ENCODE measurements around the gene ALG14.

Gene ALG14

GRCh38 chr1:94979656-94980581 is 92.8 kb downstream of the ALG14 start:
- no peak for DNase-seq

GRCh38 chr1:94979131-94979530 is 93.6 kb downstream of the ALG14 start:
- DNase-seq = no peak

DNA sequence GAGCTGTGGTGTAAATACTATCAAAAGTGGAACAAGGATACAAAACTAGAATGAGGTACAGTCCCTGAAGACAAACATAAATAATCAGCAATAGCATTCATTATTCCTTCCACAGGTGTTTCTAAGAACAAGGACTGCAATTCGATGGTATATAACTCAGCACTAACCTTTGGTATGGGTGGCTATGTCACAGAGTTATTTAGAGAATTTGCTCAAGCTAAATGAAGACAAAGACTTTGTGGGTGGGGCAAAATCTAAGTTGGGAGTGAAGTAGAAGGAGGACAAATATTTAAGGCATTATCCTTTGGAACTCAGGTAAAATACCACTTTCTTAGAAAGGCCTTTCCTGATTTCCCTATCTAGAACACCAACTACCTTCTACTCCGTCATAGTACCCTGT is 94.3 kb downstream of the ALG14 start:
- DNase-seq = no peak

DNA sequence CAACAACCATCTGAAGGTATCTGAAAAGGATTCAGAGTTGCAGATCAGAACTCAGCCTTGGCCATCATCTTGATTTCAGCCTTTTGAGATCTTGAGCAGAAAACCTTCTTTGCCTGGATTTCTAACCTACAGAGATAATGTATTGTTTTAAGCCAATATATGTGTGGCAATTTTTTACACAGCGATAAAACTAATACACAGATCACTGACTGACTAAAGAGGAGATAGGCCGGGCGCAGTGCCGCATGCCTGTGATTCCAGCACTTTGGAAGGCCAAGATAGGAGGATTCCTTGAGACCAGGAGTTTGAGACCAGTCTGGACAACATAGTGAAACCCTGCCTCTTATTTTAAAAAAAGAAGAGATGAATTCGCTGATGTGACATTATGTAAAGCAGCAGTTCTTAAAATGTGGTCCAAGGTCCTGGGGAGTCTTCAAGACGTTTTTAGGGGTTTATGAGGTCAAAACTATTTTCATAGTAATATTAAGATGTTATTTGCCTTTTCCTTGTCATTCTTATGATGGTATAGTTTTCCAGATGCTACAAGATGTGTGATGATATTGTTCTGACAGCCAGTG is 95.7 kb downstream of the ALG14 start:
- no peak for DNase-seq

DNA sequence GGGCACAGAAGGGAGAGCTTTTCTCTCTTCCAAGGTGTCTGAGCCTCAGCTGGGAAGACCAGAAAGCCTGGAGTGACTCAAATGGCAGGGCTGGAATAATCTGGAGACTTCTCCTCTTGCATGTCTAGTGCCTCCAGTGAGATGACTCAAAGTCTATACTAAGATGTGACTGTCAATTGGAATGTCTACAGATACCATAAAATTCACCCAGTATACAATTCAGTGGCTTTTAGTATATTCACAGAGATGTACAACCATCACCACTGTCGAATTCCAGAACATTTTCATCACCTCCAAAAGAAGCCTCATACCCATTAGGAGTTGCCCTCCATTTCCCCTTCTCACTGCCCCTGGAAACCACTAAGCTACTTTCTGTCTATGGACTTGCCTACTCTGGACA is 97.9 kb downstream of the ALG14 start:
- DNase-seq = no peak

DNA sequence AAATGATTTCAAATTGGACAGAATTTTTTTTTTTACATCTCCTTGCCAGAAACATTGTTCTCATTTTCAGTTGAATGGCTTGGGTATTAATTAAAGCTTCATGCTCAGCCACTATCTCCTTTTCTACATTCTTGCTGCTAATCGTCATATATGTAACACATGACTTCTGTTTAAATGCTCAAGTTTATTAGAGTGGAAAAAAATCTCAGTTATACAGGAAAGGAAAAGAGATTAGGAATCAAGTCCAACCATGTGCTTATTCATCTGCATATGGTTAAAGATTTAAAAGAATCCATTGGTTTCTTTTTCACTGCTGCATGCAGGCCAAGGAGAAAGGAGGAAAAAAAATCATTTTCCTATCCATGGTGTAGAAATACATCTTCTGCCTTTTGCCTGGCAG is 98.5 kb downstream of the ALG14 start:
- DNase-seq = no peak

DNA sequence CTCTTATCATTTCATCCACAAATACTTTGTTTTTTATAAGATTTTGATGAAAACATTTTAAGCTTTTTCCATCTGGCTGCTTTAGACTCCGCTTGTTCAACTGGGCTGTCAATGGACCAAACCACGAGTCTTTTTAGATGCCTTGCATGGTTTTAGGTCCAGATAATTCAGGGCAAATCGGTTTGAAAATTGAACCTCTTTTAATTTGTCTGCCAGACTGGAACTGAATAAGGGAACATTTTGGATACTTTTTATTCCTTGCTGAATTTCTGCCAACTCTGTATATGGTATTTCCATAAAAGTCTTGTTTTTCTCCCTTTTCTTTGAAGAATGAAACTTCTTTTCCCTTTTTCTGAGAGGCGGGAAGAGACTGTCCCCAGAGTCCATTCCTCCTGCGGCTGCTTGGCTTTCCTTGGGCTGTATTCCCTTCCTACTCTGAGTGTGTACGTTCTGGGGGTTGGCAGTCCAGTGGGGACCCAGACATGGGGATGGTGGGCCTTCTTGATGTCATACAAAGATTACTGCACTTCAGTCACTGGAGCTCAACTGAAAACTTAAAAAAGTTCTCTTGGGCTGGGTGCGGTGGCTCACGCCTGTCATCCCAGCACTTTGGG is 99.3 kb downstream of the ALG14 start:
- no peak for DNase-seq

GRCh38 chr1:94971491-94971924 is 101.2 kb downstream of the ALG14 start:
- no peak for DNase-seq

DNA sequence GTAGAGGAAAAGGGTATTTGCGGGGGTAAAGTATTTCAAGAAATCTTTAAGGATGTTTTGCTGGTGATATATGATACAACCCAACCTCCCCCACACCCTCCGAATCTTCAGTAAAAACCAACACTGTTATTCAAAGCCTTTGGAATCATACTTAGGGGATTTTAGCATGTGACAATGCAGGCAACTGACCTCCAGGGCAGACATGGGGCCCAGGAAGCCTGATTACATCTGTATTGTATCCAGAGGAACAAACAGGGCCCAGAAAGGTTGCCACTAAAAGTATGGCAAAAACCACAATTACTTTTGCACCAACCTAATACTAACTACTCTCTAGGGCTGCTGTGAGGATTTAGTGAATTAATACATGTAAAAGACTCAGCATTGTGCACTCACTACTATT is 102.0 kb downstream of the ALG14 start:
- no peak for DNase-seq

GRCh38 chr1:94969137-94969536 is 103.6 kb downstream of the ALG14 start:
- DNase-seq = no peak

- DNase-seq = no peak
These were observed 106.7 kb downstream of the ALG14 start for GRCh38 chr1:94966033-94966432.

DNA sequence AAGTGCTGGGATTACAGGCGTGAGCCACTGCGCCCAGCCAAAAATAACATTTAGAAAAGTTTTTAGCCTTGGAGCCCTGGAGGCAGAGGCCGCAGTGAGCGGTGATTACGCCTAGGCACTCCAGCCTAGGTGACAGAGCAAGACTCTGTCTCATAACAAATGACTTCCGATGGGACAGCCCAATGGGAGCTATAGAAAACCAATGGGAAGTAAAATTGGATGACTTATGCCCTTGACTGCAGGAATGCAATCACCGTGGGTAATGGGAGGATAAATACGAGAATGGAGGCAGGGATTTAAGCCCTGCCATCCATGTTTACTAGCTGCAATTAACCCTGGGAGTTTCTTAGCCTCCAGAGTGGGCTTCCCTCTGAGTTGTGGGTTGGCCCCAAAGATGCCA is 108.9 kb downstream of the ALG14 start:
- no peak for DNase-seq

DNA sequence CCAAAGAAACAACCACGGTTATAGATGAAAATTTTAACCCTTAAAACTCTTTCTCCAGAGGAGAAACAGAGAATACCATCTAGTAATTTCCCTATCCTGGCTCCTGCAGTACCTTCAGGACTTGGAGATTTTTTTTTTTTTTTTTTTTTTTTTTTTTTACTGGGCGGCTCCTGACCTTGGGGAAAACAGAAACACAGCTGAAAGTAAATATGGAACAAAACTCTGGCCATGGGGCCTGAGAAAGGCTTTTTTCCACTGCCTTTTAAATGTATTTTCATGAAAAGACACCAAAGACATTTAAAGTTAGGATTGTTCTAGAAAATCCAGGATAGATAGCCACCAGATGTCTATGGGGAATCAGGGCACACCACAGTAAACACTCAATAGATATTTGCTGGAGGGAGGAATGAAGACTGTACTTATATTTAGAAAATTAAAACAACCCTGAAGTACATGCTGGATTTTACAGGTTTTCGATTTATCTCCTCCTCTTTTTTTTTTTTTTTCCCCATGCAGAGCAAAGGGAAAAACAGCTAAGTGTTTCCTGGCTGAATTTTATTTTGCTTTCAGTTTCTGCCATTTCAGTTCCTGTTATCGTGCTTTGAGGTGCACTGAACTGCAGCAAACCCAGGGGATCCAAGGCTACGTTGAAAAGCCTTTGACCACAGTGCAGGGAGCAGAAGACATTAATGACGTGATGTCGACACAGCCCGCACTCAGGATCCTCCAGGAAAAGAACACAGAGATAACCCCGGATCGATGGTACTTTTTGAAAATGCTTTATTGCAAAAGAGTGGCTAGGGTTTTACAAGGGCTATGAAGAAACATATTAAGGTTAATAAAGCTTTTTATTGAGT is 110.1 kb downstream of the ALG14 start:
- peak in 1 of 14 donors; percentile 21 for DNase-seq

GRCh38 chr1:94961988-94962387 is 110.8 kb downstream of the ALG14 start:
- no peak for DNase-seq

- DNase-seq = peak in 1 of 14 donors; percentile 18
These were observed 111.2 kb downstream of the ALG14 start for GRCh38 chr1:94961582-94961981.

- DNase-seq = no peak
These were observed 114.7 kb downstream of the ALG14 start for GRCh38 chr1:94958081-94958480.

DNA sequence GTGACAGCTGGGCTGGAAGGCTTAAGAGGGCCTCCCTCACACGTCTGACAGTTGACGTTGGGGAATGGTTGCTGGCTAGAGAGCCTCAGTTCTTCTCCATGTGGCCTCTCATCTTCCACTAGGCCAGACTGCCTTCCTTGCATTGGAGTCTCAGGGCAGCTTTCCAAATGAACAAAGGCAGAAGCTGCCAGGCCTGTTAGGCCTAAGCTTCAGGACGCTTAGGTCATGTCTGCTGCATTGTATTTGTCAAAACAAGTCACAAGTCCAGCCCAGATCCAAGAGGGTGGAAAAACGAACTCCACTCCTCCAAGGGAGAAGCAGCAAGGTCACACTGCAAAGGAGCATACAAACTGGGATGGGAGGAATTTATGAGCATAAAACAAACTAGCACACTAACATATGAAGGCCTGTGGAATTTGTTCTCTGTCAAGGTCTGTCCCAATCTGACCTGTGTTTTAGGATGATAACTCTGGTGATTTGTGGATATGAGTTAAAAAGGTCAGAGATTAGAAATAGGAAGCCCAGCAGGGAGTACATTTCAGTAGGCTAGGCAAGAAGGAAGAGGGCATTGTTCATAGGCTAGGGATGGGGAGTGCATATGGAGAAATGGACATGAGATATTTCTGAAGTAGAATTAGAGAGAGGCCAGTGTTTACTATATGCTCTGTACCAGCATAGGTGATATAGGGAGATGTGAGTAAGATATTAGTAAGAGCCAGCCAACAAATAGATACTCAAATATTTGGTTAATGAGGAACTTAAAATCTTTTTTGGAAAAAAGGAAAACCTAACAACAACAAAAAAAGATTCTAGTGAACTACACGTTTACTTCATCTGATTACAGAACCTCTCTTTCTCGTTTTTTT is 116.8 kb downstream of the ALG14 start:
- DNase-seq = peak in 2 of 14 donors; percentile 4 to 27

GRCh38 chr1:94954263-94955220 is 118.2 kb downstream of the ALG14 start:
- no peak for DNase-seq

GRCh38 chr1:94953746-94954145 is 119.0 kb downstream of the ALG14 start:
- no peak for DNase-seq

DNA sequence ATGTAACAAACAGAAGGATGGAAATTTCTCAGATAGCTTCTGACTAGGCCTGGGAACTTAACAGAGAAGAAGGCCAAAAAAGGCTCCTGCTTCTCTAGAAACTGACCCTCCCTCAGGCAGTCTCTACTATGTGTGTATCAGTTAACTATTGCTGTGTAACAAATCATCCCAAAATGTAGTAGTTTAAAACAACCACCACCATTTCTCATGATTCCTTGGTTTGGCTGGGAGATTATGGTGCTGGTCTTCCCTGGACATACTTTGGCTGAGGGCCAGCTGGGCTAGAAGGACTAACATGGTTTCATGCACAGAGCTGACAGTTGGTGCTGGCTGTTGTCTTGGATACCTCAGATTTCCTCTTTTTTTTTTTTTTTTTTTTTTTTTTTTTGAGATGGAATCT is 119.6 kb downstream of the ALG14 start:
- DNase-seq = no peak

Measured in C1 segment of cervical spinal cord (tissue), 14 donors.